ENCODE results near the gene GALNT10.
A peak's percentile ranks its signal among the peaks of the same experiment; 100 is the strongest.

- TF ChIP-seq POLR2A (IDR thresholded peaks at IDR 0.05; ENCODE audit: low read depth, low read length) = no peak
- no peak for TF ChIP-seq CTCF (conservative IDR thresholded peaks at IDR 0.05; ENCODE audit: low read depth, low read length)
- TF ChIP-seq RCOR1 (IDR thresholded peaks at IDR 0.05; ENCODE audit: insufficient replicate concordance, low read length) = no peak
- no peak for TF ChIP-seq BHLHE40 (IDR thresholded peaks at IDR 0.05; ENCODE audit: low read depth, low read length)
- no peak for TF ChIP-seq RAD21 (IDR thresholded peaks at IDR 0.05; ENCODE audit: low read length)
- TF ChIP-seq MAFK (IDR thresholded peaks at IDR 0.05; ENCODE audit: low read depth, low read length) = no peak
- no peak for TF ChIP-seq MAZ (IDR thresholded peaks at IDR 0.05; ENCODE audit: borderline replicate concordance, low read depth, low read length)
- 0 out of 2 replicates have a peak, but pooled peaks have one; percentile 39 for TF ChIP-seq CEBPB (IDR thresholded peaks at IDR 0.05; ENCODE audit: low read depth, low read length)
- no peak for TF ChIP-seq USF2 (IDR thresholded peaks at IDR 0.05; ENCODE audit: low read depth, low read length)
- TF ChIP-seq CHD1 (IDR thresholded peaks at IDR 0.05; ENCODE audit: low read depth, low read length) = no peak
- no peak for TF ChIP-seq RFX5 (IDR thresholded peaks at IDR 0.05; ENCODE audit: low read depth, low read length)
- peak; percentile 56; the same call in 1 of the 2 replicates for TF ChIP-seq FOS (IDR thresholded peaks at IDR 0.05; ENCODE audit: low read depth, low read length)
- TF ChIP-seq SMC3 (IDR thresholded peaks at IDR 0.05; ENCODE audit: low read depth, low read length) = no peak
Measured at GRCh38 chr5:154367101-154367500, 176.6 kb downstream of the GALNT10 start.

All from IMR-90 (cell line).